ENCODE data around the gene MPP3.

Gene MPP3

GRCh38 chr17:43879723-43880419, 46.9 kb upstream of the MPP3 start:
- TF ChIP-seq CEBPB (IDR thresholded peaks at IDR 0.05) (no peak), TEAD4 (IDR thresholded peaks at IDR 0.05) (no peak), YY1 (IDR thresholded peaks at IDR 0.05; ENCODE audit: low read depth) (no peak), EGR1 (IDR thresholded peaks at IDR 0.05) (no peak)

DNA sequence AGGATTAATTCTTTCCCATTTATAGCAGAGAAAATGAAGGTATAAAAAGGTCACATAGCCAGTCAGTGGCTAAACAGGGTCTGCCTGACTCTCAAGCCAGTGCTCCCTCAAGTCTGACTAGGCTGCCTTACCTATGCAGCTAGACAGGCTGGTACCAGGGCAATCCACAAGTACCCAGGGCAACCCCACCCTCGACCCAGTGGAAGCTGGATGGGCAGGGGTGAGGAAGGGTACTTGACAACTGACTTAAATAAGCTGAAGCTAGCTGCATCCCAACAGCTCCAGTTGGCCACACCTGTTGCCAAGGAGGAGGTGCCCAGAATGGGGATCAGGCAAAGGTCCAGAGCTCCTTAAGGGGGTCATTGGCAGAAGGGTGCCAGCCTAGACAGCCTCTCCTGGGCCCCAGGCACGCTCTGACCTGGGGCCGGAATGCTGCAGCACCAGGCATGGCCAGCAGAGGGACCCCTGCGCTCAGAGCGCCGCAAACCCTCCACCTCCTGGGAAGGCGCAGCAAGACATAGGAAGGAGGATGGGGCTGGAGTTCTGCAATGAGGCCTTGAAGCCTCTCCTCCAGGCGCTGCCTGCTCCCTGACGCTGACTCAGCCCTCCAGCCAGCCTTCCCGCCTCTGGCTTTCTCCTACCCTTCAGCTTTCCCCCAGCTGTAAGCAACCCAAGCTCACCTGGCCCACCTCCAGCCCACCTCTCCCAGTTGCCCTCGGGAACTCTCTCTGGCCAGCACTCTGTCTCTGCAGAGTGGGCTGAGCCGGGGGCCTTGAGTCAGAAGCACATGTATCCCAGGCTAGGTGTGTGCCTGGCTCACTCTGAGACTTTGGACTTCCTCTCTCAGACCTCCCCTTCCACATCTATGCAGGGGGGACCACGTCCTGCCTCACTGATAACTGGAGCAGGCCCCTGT, 45.6 kb upstream of the MPP3 start:
- TF ChIP-seq TEAD4 (IDR thresholded peaks at IDR 0.05) (peak; percentile 75), TCF12 (IDR thresholded peaks at IDR 0.05; ENCODE audit: low read depth) (no peak), RAD21 (IDR thresholded peaks at IDR 0.05; ENCODE audit: low read depth) (peak; percentile 85), EP300 (IDR thresholded peaks at IDR 0.05; ENCODE audit: borderline replicate concordance) (no peak), CREB1 (IDR thresholded peaks at IDR 0.05; ENCODE audit: low read depth) (no peak), MAX (IDR thresholded peaks at IDR 0.05) (no peak)
- TF ChIP-seq, protein P1, sequence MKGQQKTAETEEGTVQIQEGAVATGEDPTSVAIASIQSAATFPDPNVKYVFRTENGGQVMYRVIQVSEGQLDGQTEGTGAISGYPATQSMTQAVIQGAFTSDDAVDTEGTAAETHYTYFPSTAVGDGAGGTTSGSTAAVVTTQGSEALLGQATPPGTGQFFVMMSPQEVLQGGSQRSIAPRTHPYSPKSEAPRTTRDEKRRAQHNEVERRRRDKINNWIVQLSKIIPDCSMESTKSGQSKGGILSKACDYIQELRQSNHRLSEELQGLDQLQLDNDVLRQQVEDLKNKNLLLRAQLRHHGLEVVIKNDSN (IDR thresholded peaks at IDR 0.05) = no peak

DNA sequence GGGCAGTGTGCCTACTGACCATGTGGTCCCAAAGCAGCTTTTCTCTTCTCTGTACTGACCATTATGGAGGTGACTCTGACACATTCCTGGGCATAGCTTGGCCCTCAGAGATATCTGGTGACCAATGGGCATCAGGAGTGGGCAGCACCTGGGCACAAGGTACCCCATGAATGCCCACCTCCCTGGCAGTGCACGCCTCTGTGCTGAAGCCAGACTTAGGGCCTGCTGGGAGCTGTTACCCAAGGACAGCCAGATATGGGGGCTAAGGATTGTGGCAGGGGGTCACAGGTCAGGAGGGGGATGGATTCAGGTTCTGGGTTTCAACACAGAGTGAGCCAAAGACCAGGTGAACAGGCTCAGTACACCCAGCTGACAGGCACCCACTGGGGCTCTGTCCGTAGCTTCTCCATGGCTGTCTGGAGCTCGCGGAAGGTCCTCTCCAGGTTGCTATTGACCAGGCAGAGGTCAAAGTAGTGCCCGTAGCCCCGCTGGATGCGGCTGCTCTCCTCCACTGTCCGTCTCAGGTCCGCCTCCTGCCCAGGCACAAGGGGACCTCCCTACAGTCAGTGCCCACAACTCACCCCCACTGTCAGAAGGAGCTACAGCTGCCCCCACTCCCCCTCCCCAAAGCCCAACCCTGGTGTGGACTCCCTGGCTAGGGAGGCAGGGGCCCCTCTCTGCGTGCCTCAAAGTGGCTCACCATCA, 44.7 kb upstream of the MPP3 start:
- no peak for TF ChIP-seq FOXM1 (IDR thresholded peaks at IDR 0.05; ENCODE audit: borderline replicate concordance, low read depth)
- TF ChIP-seq, protein P1 (IDR thresholded peaks at IDR 0.05) = no peak
- TF ChIP-seq TEAD4 (IDR thresholded peaks at IDR 0.05) = no peak
- TF ChIP-seq EGR1 (IDR thresholded peaks at IDR 0.05) = no peak
- TF ChIP-seq EP300 (IDR thresholded peaks at IDR 0.05; ENCODE audit: borderline replicate concordance) = no peak
- TF ChIP-seq NFIC (IDR thresholded peaks at IDR 0.05) = no peak
- no peak for TF ChIP-seq TAF1 (IDR thresholded peaks at IDR 0.05; ENCODE audit: low read depth)
- TF ChIP-seq CEBPB (IDR thresholded peaks at IDR 0.05) = no peak

GRCh38 chr17:43877031-43877430, 44.1 kb upstream of the MPP3 start:
- TF ChIP-seq YY1 (IDR thresholded peaks at IDR 0.05; ENCODE audit: low read depth) (no peak), TEAD4 (IDR thresholded peaks at IDR 0.05) (no peak), EGR1 (IDR thresholded peaks at IDR 0.05) (no peak), RAD21 (IDR thresholded peaks at IDR 0.05; ENCODE audit: low read depth) (no peak)
- TF ChIP-seq, protein P1 (IDR thresholded peaks at IDR 0.05) = no peak

- TF ChIP-seq MAX (IDR thresholded peaks at IDR 0.05) (no peak), CREB1 (IDR thresholded peaks at IDR 0.05; ENCODE audit: low read depth) (no peak), NFIC (IDR thresholded peaks at IDR 0.05) (no peak), TCF12 (IDR thresholded peaks at IDR 0.05; ENCODE audit: low read depth) (no peak), EP300 (IDR thresholded peaks at IDR 0.05; ENCODE audit: borderline replicate concordance) (no peak), EGR1 (IDR thresholded peaks at IDR 0.05) (no peak), TAF1 (IDR thresholded peaks at IDR 0.05; ENCODE audit: low read depth) (no peak), ZBTB7A (IDR thresholded peaks at IDR 0.05; ENCODE audit: low read depth) (no peak), TEAD4 (IDR thresholded peaks at IDR 0.05) (no peak), CEBPB (IDR thresholded peaks at IDR 0.05) (no peak), REST (IDR thresholded peaks at IDR 0.05; ENCODE audit: low read depth) (no peak), RAD21 (IDR thresholded peaks at IDR 0.05; ENCODE audit: low read depth) (no peak), FOXM1 (IDR thresholded peaks at IDR 0.05; ENCODE audit: borderline replicate concordance, low read depth) (no peak), YY1 (IDR thresholded peaks at IDR 0.05; ENCODE audit: low read depth) (no peak)
- TF ChIP-seq, protein P1 (IDR thresholded peaks at IDR 0.05) = no peak
These were observed 42.7 kb upstream of the MPP3 start for GRCh38 chr17:43875476-43876147.

DNA sequence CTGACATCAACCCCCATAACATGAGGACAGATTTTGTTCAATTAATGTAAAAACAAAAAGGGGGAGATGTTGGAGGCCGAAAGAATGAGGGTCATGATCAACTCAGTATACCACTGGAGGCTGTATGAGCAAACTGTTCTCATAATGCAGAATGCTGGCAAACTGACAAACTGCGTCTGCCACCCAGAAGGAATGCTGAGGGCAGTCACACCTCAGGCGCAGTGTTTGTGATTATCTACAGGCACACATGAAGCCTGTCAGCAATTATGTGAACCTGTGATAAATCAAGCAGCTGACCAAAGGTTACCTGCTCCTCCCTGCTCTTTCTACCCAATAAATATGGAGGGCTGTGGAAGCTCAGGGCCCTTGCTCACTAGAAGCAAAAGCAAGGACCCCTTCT, 41.3 kb upstream of the MPP3 start:
- TF ChIP-seq TCF12 (IDR thresholded peaks at IDR 0.05; ENCODE audit: low read depth) (no peak), ZBTB7A (IDR thresholded peaks at IDR 0.05; ENCODE audit: low read depth) (no peak), TEAD4 (IDR thresholded peaks at IDR 0.05) (no peak), FOXM1 (IDR thresholded peaks at IDR 0.05; ENCODE audit: borderline replicate concordance, low read depth) (no peak), CEBPB (IDR thresholded peaks at IDR 0.05) (no peak), TAF1 (IDR thresholded peaks at IDR 0.05; ENCODE audit: low read depth) (no peak), MAX (IDR thresholded peaks at IDR 0.05) (no peak)
